ENCODE data around the gene COL6A6.

GRCh38 chr3:130529486-130530215, 12.7 kb downstream of the COL6A6 start:
- TF ChIP-seq EZH2 (IDR thresholded peaks at IDR 0.05; ENCODE audit: insufficient read depth, poor library complexity, severe bottlenecking) (no peak), EZH2phosphoT487 (IDR thresholded peaks at IDR 0.05; ENCODE audit: insufficient read depth, low read depth) (no peak)

All from GM23248 (cell line).